BJ (cell line): ENCODE measurements around the gene MEGF8. TPM values are rescaled to one million over a fixed set of nuclear protein-coding genes. Genes with fewer than 3 reads are reported as not detected.

Experiments
- CTCF ChIA-PET: fragments of 350-600 bp; formaldehyde crosslinking; extraction: SDS; loops from one replicate; lab custom pipeline; 2021; ENCODE audit warnings: antibody characterized with exemption, inconsistent platforms; lab: Yijun Ruan, JAX
- POLR2A ChIA-PET: fragments of 300-600 bp; sonication (Branson Sonifier 250); formaldehyde crosslinking; extraction: SDS; loops from one replicate; lab custom pipeline; 2021; ENCODE audit warnings: antibody characterized with exemption; lab: Charles Lee
- DNase-seq: peaks from one replicate; pipeline ENCODE4 v3.0.0-alpha.2; 2011; ENCODE audit warnings: low read depth
- H3K27me3 ChIP-seq: 2 replicates; pipeline ENCODE4 v1.6.0; 2011; ENCODE audit warnings: low read length; ENCODE audit not compliant: control insufficient read depth, insufficient read depth
- H3K36me3 ChIP-seq: 2 replicates; pipeline ENCODE4 v1.5.1; 2011; ENCODE audit warnings: low read length; ENCODE audit not compliant: control insufficient read depth, insufficient read depth
- H3K4me3 ChIP-seq: 2 replicates; pipeline ENCODE4 v1.5.1; 2011; ENCODE audit warnings: low read depth, mild to moderate bottlenecking, control low read depth, low read length
- polyA plus RNA-seq: library from polyadenylated mRNA; depleted of rRNA; stranded (reverse); fragments of >200 nt; gene quantifications from 2 replicates; pipeline ENCODE4 v1.2.3, GENCODE V29; 2011
- TF ChIP-seq, protein P1 (sequence below): IDR thresholded peaks from 2 replicates; pipeline ENCODE4 v1.5.1; 2011; ENCODE audit warnings: low read depth, mild to moderate bottlenecking, control low read depth, inconsistent platforms, low read length, moderate library complexity; ENCODE audit not compliant: insufficient read depth

MEGF8 gene
- polyA plus RNA-seq, 1 experiment: 9.6 TPM

- no peaks in the 10 kb centered on the region for H3K36me3 ChIP-seq
- no peak within 1 kb of the TSS for H3K4me3 ChIP-seq
- TF ChIP-seq, protein P1, sequence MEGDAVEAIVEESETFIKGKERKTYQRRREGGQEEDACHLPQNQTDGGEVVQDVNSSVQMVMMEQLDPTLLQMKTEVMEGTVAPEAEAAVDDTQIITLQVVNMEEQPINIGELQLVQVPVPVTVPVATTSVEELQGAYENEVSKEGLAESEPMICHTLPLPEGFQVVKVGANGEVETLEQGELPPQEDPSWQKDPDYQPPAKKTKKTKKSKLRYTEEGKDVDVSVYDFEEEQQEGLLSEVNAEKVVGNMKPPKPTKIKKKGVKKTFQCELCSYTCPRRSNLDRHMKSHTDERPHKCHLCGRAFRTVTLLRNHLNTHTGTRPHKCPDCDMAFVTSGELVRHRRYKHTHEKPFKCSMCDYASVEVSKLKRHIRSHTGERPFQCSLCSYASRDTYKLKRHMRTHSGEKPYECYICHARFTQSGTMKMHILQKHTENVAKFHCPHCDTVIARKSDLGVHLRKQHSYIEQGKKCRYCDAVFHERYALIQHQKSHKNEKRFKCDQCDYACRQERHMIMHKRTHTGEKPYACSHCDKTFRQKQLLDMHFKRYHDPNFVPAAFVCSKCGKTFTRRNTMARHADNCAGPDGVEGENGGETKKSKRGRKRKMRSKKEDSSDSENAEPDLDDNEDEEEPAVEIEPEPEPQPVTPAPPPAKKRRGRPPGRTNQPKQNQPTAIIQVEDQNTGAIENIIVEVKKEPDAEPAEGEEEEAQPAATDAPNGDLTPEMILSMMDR: no peak
- CTCF ChIA-PET: interaction anchor here (0.8 kb wide), 1 partner anchor 10 kb away, joined by 3 read pairs; no protein-coding TSS in a partner anchor
- DNase-seq: no peak
- POLR2A ChIA-PET: no interaction called here
- H3K27me3 ChIP-seq: peaks cover 17% of the 10 kb centered on the region
These were observed 64.5 kb downstream of the MEGF8 start, which contains the start of gene CNFN for GRCh38 chr19:42389899-42390298. Gene CNFN (minus strand): TSS chr19:42390297. CDS start chr19:42389037, 1,260 bp downstream.

- ChIA-PET POLR2A (no interaction called here), CTCF (interaction anchor here (0.7 kb wide), 1 partner anchor 9 kb away, joined by 3 read pairs; no protein-coding TSS in a partner anchor)
- TF ChIP-seq, protein P1: no peak
These were observed 66.7 kb downstream of the MEGF8 start for GRCh38 chr19:42392165-42392564.

DNA sequence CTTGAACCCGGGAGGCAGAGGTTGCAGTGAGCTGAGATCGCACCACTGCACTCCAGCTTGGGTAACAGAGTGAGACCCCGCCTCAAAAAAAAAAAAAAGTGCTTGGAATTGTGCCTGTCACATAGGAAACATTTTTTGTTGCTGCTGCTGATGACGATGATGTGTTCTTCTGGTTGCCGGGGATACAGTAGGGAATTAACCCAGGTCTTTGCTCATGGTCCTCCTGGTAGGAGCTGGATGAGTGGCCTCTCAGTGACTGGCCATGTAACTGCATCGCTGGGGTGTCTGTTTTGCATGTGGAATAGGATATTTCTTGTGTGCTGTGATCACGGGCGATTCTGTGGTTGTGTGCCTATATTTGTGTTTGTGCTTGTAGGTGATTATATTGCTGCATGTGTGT, 69.3 kb downstream of the MEGF8 start:
- no peak for DNase-seq
- CTCF ChIA-PET: interaction anchor here (0.8 to 1.1 kb wide), 3 partner anchors 9 to 96 kb away, joined by 3 to 4 read pairs (median 3); no protein-coding TSS in a partner anchor
- TF ChIP-seq, protein P1: no peak

More at GRCh38 chr19:42392165-42392564, 66.7 kb downstream of the MEGF8 start:
- no peak for DNase-seq
- H3K36me3 ChIP-seq: no peaks in the 10 kb centered on the region
- H3K4me3 ChIP-seq: no peak overlapping the region
- H3K27me3 ChIP-seq: peaks cover 17% of the 10 kb centered on the region

DNA sequence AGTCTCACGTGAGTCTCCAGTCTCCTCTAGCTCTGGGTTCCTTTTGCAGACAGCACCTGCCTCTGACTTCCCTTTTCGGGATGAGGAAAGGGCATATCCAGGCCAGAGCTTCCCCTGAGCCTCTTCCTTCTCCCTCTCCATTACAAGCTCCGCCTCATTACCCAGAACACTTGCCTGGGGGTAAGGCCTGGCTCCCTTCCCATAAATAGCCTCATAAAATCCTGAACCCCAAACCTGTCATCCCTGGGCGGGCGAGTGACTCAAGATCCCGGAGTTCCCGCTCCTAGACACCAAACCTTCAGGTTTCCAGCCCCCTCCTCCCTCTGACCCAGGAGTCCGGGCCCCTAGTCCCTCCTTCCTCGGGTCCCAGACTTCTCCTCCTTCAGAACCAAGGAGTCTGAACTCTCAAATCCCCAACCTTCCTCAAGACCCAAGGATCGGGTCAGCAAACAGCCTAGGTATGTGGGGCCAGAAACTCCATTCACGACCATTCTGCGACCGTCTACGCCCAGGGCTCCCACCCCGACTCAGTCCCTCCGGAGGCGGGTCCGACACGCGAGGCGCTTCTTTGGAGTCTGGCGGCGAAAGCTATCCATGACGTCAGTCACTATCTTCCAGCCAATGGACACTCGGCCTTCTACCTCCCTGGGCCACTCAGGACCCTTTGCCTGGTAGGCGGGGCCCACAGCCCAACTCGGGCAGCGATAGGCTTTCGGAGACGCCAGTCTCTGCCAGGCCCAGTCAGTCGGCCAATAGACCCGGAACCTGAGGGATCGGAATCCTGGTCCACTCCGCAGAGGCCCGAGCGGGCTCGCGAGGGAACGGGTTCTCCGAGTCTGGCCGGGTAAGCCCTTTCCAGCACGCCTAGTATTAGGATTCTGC, 71.2 kb downstream of the MEGF8 start:
- TF ChIP-seq, protein P1: no peak
- Histone ChIP-seq H3K36me3 (no peaks in the 10 kb centered on the region), H3K4me3 (peak overlapping the region; percentile 58), H3K27me3 (no peaks in the 10 kb centered on the region; the same call in 1 of the 2 replicates)
- peak; percentile 98 for DNase-seq
- POLR2A ChIA-PET: interaction anchor here (0.6 kb wide), 1 partner anchor 275 kb away, joined by 6 read pairs; no protein-coding TSS in a partner anchor
- CTCF ChIA-PET: interaction anchor here (1.1 to 3.4 kb wide), 6 partner anchors 9 to 288 kb away, joined by 3 to 10 read pairs (median 4); no protein-coding TSS in a partner anchor

More for the DNA sequence above, 69.3 kb downstream of the MEGF8 start:
- Histone ChIP-seq H3K27me3 (peaks cover 15% of the 10 kb centered on the region), H3K36me3 (no peaks in the 10 kb centered on the region), H3K4me3 (no peak overlapping the region)
- POLR2A ChIA-PET: no interaction called here
